GM21390 (cell line): ENCODE results near the gene RASL12.
"Not testable (repeated sequence)": the region's sequence is repeated elsewhere in the genome, so short reads cannot be mapped to it uniquely, and the experiment has no call there.

Source experiments
- ATAC-seq: cut with Tn5 transposase; IDR thresholded peaks from one replicate; pipeline ENCODE4 v1.9.1; 2021; ENCODE audit not compliant: unreplicated experiment

The RASL12 gene

DNA sequence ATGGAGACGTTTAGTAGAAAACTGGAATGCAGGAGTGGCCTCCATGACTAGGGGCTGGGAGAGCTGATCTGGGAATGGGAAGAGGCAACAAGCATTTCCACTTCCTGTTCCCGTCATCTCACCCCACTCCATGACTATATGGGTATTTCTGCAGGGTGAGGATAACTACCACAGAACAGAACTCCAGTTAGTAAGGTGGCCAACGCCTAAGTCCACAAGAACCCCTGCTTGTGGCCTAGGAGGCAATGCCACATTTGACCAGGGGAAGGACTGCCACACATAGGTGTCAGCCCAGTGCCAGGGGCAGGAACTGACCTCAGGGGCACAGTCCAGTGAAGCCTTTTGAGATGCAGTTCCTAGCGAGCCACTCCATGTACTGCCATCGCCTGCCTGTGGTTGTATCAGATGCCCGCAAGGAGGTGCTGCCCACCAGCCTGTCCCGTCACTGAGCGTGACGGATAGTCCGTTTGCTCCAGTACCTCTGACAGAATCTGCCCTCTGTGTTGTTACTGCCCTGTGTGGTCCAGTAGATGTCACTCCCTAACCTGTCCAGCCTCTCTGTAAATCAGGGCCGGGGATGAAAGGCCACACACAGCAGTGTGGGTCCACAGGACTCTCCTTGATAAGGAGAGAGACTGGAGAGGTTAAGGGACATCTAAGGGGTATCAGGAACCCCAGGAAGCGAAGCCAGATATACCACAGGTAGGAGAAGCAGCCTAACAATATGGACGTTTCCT is 34.8 kb downstream of the RASL12 start:
- ATAC-seq: no peak

DNA sequence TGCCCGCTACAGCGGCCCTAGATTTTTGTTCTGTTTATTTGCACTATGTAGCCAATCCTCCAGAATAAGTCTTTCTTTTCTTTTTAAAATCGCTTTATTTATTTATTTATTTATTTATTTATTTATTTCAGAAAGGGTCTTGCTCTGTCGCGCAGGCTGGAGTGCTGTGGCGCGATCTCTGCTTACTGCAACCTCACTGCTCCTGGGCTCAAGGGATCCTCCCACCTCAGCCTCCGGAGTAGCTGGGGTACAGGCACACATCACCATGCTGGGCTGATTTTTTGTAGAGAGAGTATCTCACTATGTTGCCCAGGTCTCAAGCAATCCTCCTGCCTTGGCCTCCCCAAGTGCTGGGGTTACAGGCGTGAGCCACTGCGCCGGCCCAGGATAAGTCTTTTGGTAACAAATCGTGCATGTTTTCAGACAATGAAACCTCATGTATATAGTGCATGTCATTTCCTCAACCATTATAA is 38.0 kb downstream of the RASL12 start:
- no peak for ATAC-seq

DNA sequence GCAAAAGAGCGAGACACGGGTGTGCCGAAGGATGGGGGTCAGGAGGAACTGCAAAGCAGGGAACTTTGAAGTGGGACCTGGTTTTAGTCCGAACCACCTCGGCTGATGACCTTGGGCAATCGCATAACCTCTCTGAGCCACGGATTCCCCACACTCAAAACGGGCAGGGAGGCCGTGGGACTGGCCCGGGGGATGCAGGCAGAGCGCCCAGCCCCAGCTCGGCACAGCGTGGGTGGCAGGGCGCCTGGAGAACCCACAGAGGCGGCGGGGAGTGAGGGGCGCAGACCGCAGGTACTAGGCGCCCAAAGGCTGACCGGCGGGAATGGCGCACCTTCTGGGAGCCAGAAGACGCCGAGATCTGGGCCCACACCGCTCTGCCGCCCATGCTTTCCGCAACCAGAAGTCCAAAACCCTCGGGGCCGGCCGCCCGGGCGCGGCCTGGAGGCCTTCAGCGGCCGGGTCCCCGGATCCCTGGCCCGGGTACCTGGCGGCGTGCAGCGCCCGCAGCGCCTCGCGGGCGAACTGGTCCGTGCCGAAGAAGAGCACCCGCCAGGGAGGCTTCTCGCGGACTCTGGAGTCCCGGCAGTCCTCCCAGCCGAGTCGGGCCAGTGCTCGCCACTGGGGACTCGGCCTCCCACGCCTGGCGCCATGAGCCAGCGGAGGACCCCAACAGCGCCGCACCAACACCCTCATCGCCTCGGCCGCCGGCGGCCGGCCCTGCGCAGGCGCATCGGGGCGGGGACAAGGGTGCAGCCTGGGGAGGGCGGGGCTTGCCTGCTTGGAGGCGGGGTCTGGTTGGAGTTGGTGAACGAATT is 38.7 kb downstream of the RASL12 start, which contains the start of gene MTFMT:
Gene MTFMT, minus strand, starts transcription at position 719 of the 815 bp plus-strand sequence. Its CDS starts 26 bp downstream, at position 693.
- peak; percentile 80 for ATAC-seq

DNA sequence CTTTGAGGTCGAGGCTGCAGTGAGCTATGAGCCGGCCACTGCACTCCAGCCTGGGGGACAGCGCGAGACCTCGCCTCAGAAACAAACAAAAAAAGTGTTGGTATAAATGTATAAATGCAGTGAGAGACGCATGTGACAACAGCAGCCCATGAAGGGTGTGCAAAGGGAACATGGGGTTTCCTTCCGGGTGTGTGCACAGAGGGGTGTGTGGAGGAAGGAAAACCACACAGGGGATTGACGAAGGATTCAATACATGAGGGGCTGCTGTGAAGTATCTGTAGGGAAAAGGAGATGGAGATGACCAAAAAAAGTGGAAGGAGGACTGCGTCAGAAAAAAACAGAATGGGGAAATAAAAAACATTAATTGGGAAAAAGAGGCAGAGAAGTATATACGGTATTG is 39.5 kb downstream of the RASL12 start:
- ATAC-seq: no peak

DNA sequence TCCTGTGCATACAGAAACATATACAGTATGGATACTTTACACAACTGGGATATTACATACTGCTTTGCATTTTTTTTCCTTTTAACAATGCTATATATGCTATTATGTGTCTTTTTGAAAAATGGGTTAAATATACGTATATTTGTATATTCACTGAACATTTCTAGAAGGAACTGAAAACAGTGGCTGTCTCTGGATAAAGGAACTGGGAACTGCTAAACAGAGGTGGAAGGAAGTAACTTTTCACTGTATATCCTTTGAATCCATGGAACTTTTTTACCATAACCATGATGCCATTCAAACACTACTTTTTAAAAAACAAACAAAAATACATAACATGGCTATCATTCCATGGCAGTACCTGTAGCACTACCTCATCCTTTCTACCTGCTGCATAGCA is 40.2 kb downstream of the RASL12 start:
- no peak for ATAC-seq

DNA sequence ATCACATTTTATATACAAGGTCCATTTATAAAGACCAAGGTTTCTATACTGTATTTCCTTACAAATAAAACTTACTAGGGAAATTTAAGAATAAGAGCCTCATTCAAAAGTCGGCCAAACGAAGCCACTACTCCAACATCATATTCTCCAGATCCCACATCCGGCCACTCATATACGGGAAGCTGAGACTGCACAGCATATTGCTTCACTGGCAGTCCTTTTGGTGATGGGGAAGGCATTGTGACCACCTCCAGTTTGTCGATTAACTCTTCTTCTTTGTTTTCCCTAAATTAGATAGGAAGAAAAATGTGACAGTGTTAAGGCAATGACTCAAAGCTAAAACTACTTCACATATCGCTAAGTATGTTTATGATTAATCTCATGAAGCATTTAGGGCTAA is 41.0 kb downstream of the RASL12 start:
- no peak for ATAC-seq

DNA sequence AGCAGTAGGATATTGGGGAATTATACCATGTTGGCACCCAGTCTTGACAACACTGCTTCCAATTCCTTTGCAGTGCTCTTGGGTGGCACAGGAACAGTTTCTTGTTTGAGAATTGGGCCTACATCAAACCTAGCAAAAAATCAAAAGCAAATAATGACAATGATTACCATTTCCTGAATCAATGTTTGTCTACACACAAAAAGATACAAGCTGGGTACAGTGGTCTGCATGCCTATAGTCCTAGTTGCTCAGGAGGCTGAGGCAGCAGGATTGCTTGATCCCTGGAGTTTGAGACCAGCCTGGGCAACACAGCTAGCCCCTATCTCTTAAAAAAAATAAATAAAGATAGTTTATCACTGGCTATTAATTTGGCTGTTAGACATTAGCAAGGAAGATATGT is 46.3 kb downstream of the RASL12 start:
- ATAC-seq: no peak

DNA sequence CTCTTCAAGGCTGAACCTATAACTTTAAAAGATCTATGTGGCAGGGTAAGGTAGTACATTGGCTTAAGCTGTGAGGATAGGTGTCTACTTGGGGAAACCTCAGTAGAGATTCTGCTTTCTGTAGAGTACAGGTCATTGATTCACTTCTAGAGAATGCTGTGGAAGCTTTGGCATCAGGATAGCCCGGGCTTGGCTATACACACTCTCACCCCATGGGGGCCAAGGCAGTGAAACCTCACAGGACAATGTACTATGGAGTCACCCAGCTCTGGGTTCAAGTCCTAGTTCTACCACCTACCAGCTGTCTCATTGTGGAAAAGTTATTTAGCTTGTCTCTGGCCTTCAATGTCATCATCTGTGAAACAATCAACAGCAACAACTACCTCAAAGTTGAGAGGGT is 47.4 kb downstream of the RASL12 start:
- no peak for ATAC-seq

DNA sequence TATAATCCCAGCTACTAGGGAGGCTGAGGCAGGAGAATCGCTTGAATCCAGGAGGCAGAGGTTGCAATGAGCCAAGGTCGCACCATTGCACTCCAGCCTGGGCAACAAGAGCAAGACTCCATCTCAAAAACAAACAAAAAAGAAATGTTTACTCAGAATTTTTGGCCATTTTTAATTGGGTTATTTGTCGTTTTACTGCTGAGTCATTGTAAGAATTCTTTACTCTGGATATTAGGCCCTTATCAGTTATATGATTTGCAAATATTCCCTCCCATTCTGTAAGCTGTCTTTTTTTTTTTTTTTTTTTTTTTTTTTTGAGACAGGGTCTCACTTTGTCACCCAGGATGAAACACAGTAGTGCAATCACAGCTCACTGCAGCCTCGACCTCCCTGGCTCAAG is 56.6 kb downstream of the RASL12 start:
- not testable (repeated sequence) for ATAC-seq

DNA sequence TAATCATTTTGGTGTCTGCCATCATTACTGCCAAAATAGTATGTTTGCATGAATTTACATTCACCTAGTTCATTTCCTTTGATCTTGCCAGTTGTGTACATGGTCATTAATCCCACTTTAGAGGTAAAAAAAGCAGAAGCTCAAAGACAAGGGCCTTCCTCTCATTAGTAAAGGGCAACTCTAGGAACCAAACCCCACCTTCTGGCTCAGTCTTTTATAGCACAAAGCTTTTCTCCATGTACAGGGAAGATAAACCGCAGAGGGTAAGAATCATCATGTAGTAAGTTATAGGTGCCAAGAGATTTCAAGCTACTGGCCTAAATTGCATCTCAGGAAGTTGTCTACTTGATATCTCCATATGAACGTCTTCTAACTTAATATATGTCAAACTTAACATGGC is 58.8 kb downstream of the RASL12 start:
- no peak for ATAC-seq

DNA sequence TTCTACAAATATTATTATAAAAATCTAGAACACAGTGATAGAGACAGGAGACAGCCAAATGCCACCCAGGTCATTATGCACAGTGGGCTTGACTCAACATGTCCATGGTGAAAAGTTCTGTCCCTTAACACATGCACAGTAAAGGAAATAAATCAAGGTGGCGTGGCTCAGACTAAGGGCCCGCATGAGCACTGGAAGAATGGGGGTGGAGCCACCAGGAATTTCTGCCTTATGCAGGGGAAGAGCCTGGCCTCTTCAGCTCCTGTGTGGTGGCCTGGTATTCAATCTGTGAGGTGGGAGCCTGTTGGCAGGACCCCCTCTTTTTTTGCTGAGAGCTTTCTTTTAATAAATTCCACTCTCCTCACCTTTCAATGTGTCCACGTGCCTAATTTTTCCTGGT is 60.9 kb downstream of the RASL12 start:
- no peak for ATAC-seq

DNA sequence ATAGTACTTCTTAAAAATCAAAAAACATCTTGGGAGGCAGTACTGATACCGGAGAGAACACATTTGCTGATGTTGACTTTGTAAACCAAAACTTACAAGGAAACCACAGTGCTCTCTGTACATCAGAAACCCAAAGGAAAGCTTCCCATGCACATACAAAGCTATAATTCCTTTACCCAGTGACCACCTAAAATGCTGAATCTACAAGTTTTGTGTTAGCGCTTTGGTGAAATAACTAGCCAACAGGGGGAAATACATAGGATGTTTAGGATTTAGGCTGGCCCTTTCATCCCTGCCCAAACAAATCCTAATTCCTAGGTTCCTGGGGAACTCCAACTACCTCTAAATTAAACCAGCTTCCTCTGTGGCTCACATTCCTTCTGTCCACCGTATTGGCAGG is 62.8 kb downstream of the RASL12 start:
- no peak for ATAC-seq
